HG02763 (cell line): ENCODE measurements around the gene TANK.
"Not testable (repeated sequence)": the region's sequence is repeated elsewhere in the genome, so short reads cannot be mapped to it uniquely, and the experiment has no call there.

Source experiments
- ATAC-seq: cut with Tn5 transposase; IDR thresholded peaks from one replicate; pipeline ENCODE4 v1.9.1; 2021; ENCODE audit warnings: mild to moderate bottlenecking, moderate library complexity; ENCODE audit not compliant: unreplicated experiment

Gene TANK

DNA sequence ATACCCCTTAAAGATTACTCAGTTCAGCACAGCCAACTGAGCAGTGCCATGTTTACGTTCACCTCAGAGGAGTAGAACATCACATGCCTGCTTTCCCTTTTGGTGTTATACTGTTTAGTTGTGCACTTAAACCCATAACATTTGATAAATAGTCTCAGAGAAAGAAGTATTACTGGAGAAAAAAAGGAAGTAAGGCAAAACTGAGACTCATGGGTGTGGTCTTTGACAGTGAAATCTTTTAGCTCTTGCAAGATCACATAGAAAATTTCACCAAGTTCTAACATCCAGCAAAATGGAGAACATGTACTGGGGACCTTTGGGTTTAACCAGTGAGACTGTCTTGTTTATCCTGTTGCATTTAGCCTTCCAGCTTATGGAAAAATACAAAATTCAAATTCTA lies 5.6 kb downstream of the TANK start:
- no peak for ATAC-seq

- ATAC-seq, result peak; percentile 84
These were observed 6.5 kb downstream of the TANK start for GRCh38 chr2:161166538-161167409.

- no peak for ATAC-seq
These were observed 9.1 kb downstream of the TANK start for GRCh38 chr2:161169335-161169734.

DNA sequence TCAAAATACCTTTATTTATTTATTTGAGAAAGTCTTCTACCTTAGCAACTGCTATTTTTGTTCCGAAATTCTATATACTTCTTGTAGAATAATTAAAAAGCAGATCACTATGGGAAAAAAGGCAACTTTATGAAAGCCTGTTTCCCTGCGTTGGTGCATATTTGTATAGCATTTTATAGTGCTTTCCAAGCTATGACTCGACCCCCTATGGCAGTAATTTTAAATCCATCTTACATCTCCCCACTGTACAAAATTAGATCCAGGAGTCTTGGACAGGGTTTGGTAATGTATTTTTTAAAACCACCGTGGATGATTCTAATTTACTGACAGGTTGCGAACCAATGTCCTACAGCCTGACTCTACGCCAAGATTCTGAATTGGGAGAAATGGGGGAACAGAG lies 10.1 kb downstream of the TANK start:
- ATAC-seq, result no peak

- ATAC-seq, result no peak
These were observed 11.0 kb downstream of the TANK start for GRCh38 chr2:161170958-161171932.

DNA sequence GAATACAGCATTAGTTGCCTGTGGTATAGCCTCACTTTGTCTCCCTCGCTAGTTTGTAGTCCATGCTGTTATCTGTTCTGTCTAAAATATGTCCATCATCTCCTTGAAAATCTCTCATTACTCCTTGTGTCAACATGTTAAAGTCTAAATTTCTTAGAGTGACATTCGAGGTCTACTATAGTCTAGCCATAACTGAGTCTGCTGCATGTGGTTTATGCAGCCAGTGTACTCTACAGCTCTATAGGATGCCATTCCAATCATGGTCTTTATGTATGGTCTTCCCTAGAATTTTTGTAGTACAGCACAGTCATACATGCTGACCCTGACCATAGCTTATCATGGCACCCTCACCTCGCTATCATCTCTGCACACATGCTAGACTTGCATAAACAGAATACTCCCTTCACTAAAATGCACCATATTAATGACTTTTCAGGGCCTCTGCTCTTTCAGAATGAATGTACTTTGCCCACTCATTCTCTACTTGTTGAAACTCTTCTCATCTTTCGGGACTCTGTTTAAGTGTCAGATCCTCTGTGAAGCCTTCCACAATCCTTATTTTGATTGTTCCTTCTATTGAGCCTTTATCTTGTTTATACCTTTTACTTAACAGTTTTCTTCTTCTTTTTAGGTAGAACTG lies 12.8 kb downstream of the TANK start:
- ATAC-seq, result peak; percentile 46

DNA sequence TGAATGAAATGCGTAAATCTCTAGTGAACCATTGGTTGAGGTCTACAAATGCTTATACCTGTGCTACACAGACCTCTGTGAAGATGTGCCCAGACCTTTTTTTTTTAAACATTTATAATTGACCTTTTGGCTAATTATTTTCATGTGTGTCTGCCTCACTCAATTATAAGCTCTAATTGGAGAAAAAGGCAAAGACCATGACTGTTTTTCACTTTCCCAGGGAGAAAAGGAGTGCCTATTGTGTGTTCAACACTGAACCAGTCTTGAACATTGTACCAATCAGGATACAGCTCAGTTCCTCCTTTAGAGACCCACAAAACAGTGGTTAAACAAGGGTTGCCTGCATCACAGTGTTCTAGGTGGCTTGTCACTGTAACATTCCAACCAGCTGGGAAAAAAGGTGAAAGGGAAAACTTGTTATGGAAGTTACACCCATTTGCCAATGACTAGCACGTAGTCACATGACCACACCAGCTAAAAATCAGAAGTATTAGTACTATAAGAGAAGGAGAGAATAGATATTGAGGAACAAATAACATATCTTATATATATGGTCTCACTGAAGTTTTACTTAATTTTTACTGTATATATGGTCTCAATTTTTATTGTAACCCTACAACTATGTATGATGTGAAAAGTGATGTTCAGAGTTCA lies 13.4 kb downstream of the TANK start:
- no peak for ATAC-seq

DNA sequence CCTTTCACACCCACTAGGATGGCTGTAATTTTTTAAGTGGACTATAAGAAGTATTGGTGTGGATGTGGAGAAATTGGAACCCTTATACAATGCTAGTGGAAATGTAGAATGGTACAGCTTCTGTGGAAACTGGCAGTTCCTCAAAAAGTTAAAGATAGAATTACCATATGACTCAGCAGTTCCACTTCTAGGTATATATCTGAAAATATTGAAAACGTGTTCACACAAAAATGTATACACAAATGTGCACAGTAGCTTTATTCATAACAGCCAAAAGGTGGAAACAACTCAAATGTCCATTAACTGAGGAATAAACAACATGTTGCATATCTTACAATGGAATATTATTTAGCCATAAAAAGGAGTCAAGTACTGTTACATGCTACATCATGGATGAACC lies 17.7 kb downstream of the TANK start:
- ATAC-seq, result no peak

- no peak for ATAC-seq
These were observed 18.5 kb downstream of the TANK start for GRCh38 chr2:161178756-161179155.

DNA sequence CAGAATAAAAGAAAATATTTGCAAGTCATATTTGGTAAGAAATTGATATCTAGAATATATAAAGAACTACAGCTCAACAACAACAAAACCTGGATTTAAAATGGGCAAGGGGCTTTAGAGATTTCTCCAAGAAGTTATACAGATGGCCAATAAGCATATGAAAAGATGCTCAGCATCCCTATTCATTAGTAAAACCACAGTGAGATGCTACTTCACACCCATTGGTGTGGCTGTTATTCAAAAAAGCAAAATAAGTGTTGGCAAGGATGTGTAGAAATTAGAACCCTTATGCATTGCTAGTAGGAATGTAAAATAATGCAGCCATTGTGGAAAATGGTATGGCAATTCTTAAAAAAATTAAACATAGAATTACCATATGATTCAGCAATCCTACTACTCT lies 29.8 kb downstream of the TANK start:
- ATAC-seq, result no peak

DNA sequence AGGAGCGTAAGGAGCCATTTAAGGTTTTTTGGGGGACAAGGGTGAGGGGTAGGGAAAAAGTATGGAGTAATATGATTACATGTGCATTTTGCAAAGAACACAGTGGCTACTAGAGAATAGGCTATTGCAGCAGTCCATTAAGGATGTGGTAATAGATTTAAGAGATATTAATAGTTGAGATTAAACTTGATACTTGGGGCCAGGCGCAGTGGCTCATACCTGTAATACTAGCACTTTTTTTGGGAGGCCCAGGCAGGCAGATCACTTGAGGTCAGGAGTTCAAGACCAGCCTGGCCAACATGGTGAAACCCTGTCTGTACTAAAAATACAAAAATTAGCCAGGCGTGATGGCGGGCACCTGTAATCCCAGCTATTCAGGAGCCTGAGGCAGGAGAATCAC lies 35.4 kb downstream of the TANK start:
- not testable (repeated sequence) for ATAC-seq

DNA sequence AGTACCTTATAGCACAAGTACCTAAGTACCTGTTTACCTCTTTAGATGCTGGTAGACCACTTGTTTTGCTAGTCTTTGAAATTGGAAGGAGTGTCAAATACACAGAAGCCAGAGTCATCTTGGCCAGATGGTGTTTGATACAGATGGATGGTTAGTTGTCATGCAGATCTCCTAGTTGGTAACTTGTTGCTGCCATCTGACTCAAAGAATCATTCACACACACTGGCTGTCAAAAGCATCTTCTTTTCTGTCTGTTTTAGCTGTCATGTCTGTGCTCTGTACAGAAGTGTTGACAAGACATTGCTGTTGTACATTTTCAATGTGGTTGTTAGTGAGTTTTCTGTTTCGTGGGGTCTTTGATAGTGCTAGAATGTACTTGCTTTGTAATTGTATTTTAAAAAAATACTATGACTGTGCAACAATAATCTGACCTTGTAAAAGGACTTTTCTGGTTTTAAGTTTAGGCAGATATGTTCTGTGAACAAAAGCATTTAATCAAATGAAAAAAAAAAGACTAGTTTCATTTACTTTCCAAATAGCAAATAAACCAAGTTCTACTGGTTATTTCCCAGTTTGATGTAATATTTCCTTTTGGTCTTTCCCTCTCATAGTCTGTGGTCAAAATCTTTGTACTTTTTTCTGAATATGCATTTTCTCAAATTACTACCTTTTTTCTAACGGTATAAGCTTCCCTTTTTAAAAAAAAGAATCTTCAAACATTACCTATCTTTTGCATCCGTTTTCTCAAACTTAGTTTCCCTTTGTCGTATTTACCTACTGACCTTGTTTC lies 39.9 kb downstream of the TANK start:
- ATAC-seq, result peak; percentile 52

DNA sequence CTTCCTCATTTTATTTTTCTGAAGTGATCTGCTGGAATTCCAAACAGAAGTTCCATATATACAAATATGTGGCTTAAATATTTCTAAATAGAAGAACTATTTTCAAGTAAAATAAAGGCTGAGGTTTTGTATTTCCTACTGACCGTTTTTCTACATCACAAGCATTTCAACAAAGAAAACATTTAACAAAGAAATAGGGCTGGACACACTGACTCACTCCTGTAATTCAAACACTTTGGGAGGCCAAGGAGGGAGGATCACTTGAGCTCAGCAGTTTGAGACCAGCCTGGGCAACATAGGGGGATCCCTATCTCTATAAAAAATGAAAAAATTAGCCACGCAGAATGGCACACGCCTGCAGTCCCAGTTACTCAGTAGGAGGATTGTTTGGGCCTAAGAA lies 44.6 kb downstream of the TANK start:
- ATAC-seq, result no peak

GRCh38 chr2:161206471-161207032 lies 46.3 kb downstream of the TANK start:
- ATAC-seq, result no peak

GRCh38 chr2:161207941-161208340 lies 47.7 kb downstream of the TANK start:
- no peak for ATAC-seq

DNA sequence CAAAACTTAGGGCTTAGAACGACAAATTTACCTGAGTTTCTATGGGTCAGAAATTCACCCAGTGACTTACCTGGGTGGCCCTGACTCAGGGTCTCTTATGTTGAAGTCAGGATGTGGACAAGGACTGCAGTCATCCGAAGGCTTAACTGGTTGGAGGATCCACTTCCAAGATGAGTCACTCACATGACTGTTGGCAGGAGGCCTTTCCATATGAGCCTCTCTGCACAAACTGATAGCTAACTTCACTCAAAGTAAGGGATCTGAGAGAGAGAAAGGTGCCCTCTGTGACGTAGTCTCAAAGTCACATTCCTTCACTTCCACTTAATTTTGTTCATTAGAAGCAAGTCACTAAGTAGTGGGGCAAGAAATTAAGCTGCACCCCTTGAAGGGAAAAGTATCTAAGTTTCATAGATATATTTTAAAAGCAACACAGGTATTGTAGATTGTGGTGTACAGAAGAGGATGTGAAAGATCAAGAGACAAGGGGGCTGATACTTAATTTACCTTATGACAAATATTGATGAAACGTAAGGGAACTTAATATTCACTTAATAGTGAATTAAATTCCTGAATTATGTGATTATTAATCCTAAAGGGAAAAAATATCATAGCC lies 48.4 kb downstream of the TANK start:
- ATAC-seq, result no peak

DNA sequence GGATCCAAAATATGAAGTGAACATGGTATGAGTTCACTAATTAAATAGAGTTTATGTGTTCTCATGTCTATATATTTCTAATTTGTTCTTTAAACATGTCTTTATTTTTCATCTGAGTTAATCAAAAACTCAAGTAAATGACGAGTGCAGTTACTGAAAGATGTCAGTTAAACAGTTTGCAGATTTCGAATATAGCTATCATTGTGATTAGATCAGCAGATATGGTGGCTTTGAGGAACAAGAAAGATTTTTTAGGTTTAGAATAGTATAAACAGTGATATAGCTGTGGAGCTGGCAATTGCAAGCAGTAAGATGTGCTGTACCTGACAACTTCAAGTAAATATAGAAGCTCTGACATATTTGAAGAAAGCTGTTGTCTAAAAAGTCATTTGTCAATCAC lies 49.7 kb downstream of the TANK start:
- no peak for ATAC-seq

DNA sequence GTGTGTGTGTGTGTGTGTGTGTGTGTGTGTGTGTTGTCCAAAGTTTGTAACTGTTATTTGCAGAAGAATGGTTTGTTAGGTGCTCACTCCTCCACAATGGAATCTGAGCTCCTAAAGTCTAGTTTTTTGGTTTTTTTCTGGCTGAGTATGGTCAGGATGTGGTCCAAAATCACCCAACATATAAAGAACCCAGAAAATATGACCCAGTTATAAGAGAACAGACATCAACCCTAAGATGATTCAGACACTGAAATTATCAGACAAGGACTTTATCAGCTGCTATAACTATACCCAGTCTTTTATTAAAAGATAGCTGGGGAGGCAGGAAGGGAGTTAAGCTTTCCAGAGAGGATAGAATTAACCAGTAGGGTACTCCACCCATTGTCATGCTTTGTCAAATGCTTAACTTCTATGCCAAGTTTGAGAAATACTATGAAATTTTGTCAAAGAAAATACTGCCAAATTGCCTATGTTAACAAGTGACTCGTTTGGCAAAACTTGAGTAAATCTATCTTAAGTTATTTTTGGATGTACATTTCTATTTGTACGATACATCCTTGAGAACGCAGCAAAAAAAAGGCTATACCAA lies 57.5 kb downstream of the TANK start:
- ATAC-seq, result no peak

- ATAC-seq, result no peak
These were observed 59.0 kb downstream of the TANK start for GRCh38 chr2:161219211-161219610.
